NCI-H1694 treated with DMSO at 0.1 percent for 48 hours (cell line): ENCODE measurements around the gene PDXP.
"Not testable (repeated sequence)": the region's sequence is repeated elsewhere in the genome, so short reads cannot be mapped to it uniquely, and the experiment has no call there.

ENCODE experiments used
- DNase-seq: peaks from one replicate; lab custom pipeline; 2025; lab: John Stamatoyannopoulos, UW

Gene PDXP

GRCh38 chr22:37658133-37659065, at the start of gene PDXP:
TSS of gene PDXP (plus strand) at chr22:37658723. CDS start at chr22:37658783, 60 bp downstream.
- peak; percentile 98 for DNase-seq

- no peak for DNase-seq
Observed at GRCh38 chr22:37609240-37610152, 49.0 kb upstream of the PDXP start.

- not testable (repeated sequence) for DNase-seq
Observed at GRCh38 chr22:37610153-37610475, 48.4 kb upstream of the PDXP start.

- DNase-seq: no peak
Observed at GRCh38 chr22:37610480-37611129, 47.9 kb upstream of the PDXP start.

- DNase-seq: no peak
Observed at GRCh38 chr22:37611207-37611606, 47.3 kb upstream of the PDXP start.

GRCh38 chr22:37616201-37617083, 42.1 kb upstream of the PDXP start:
- DNase-seq: no peak

GRCh38 chr22:37617431-37617830, 41.1 kb upstream of the PDXP start:
- no peak for DNase-seq

GRCh38 chr22:37618072-37618656, 40.4 kb upstream of the PDXP start:
- DNase-seq: no peak

GRCh38 chr22:37618674-37619073, 39.8 kb upstream of the PDXP start:
- no peak for DNase-seq

- no peak for DNase-seq
Observed at GRCh38 chr22:37619991-37620390, 38.5 kb upstream of the PDXP start.

- no peak for DNase-seq
Observed at GRCh38 chr22:37621352-37621860, 37.1 kb upstream of the PDXP start.

GRCh38 chr22:37623075-37624016, 35.2 kb upstream of the PDXP start:
- peak; percentile 30 for DNase-seq

- no peak for DNase-seq
Observed at GRCh38 chr22:37624017-37624365, 34.5 kb upstream of the PDXP start.

- DNase-seq: no peak
Observed at GRCh38 chr22:37624876-37625275, 33.6 kb upstream of the PDXP start.

- no peak for DNase-seq
Observed at GRCh38 chr22:37625737-37626136, 32.8 kb upstream of the PDXP start.

GRCh38 chr22:37626144-37626543, 32.4 kb upstream of the PDXP start:
- DNase-seq: no peak

GRCh38 chr22:37626556-37627075, 31.9 kb upstream of the PDXP start:
- DNase-seq: no peak

GRCh38 chr22:37627121-37627520, 31.4 kb upstream of the PDXP start:
- no peak for DNase-seq

- no peak for DNase-seq
Observed at GRCh38 chr22:37627545-37627944, 31.0 kb upstream of the PDXP start.
